ENCODE data around the gene NCK2. TPM values are rescaled to one million over a fixed set of nuclear protein-coding genes. Genes with fewer than 3 reads are reported as not detected.

Gene NCK2
- total and polyA plus RNA-seq, 9 of the 15 experiments (the other 6 are each of a cell fraction or from before 2014, with no cell fraction given), result 0.90 to 27.9 (median 15.9) TPM

GRCh38 chr2:105880637-105881036 lies 135.9 kb downstream of the NCK2 start (continued):
- TF ChIP-seq RERE (CRISPR knock-in tag; IDR thresholded peaks at IDR 0.05; ENCODE audit: borderline replicate concordance), result no peak
- no peak for TF ChIP-seq ARID1B (IDR thresholded peaks at IDR 0.05)
- TF ChIP-seq CBX1 (IDR thresholded peaks at IDR 0.05; ENCODE audit: low read depth), result no peak
- no peak for TF ChIP-seq TCF15 (CRISPR knock-in tag; IDR thresholded peaks at IDR 0.05)

Data from K562 (cell line).